ENCODE results near the gene TNFRSF6B. TPM values are rescaled to one million over a fixed set of nuclear protein-coding genes. Genes with fewer than 3 reads are reported as not detected.
A peak's percentile ranks its signal among the peaks of the same experiment; 100 is the strongest.
"Not testable (repeated sequence)": the region's sequence is repeated elsewhere in the genome, so short reads cannot be mapped to it uniquely, and the experiment has no call there.

The TNFRSF6B gene, protein sequence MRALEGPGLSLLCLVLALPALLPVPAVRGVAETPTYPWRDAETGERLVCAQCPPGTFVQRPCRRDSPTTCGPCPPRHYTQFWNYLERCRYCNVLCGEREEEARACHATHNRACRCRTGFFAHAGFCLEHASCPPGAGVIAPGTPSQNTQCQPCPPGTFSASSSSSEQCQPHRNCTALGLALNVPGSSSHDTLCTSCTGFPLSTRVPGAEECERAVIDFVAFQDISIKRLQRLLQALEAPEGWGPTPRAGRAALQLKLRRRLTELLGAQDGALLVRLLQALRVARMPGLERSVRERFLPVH
- total RNA-seq (ENCODE audit: unreplicated experiment): not detected
- long read RNA-seq: 0 reads

- TF ChIP-seq, protein P1, sequence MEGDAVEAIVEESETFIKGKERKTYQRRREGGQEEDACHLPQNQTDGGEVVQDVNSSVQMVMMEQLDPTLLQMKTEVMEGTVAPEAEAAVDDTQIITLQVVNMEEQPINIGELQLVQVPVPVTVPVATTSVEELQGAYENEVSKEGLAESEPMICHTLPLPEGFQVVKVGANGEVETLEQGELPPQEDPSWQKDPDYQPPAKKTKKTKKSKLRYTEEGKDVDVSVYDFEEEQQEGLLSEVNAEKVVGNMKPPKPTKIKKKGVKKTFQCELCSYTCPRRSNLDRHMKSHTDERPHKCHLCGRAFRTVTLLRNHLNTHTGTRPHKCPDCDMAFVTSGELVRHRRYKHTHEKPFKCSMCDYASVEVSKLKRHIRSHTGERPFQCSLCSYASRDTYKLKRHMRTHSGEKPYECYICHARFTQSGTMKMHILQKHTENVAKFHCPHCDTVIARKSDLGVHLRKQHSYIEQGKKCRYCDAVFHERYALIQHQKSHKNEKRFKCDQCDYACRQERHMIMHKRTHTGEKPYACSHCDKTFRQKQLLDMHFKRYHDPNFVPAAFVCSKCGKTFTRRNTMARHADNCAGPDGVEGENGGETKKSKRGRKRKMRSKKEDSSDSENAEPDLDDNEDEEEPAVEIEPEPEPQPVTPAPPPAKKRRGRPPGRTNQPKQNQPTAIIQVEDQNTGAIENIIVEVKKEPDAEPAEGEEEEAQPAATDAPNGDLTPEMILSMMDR (IDR thresholded peaks at IDR 0.05; ENCODE audit: unreplicated experiment): no peak
- no peak within 1 kb of the TSS for H3K4me3 Mint-ChIP-seq (ENCODE audit: unreplicated experiment)
- H3K4me1 Mint-ChIP-seq (ENCODE audit: unreplicated experiment): peaks cover 4% of the 10 kb centered on the region
- H3K27me3 Mint-ChIP-seq (ENCODE audit: unreplicated experiment): peaks cover 12% of the 10 kb centered on the region
- peaks cover 4% of the 10 kb centered on the region for H3K36me3 Mint-ChIP-seq (ENCODE audit: low read depth, unreplicated experiment)
- no peaks in the 10 kb centered on the region for H3K9me3 Mint-ChIP-seq (ENCODE audit: unreplicated experiment)
- peak; percentile 27 for DNase-seq (ENCODE audit: low spot score)
- no peak within 1 kb of the TSS for H3K27ac Mint-ChIP-seq (ENCODE audit: unreplicated experiment)
Measured at GRCh38 chr20:63696628-63697356, at the start of gene TNFRSF6B. TNFRSF6B (plus strand) TSS chr20:63696652; CDS start chr20:63696768, 116 bp downstream.

- peaks cover 4% of the 10 kb centered on the region for H3K36me3 Mint-ChIP-seq (ENCODE audit: low read depth, unreplicated experiment)
- DNase-seq (ENCODE audit: low spot score): no peak
- H3K9me3 Mint-ChIP-seq (ENCODE audit: unreplicated experiment): no peaks in the 10 kb centered on the region
- TF ChIP-seq, protein P1 (IDR thresholded peaks at IDR 0.05; ENCODE audit: unreplicated experiment): no peak
- no peak overlapping the region for H3K27ac Mint-ChIP-seq (ENCODE audit: unreplicated experiment)
- peaks cover 6% of the 10 kb centered on the region for H3K4me1 Mint-ChIP-seq (ENCODE audit: unreplicated experiment)
- H3K27me3 Mint-ChIP-seq (ENCODE audit: unreplicated experiment): peaks cover 8% of the 10 kb centered on the region
- no peak overlapping the region for H3K4me3 Mint-ChIP-seq (ENCODE audit: unreplicated experiment)
Measured at GRCh38 chr20:63648190-63648589, 48.3 kb upstream of the TNFRSF6B start.

- peaks cover 7% of the 10 kb centered on the region for H3K27me3 Mint-ChIP-seq (ENCODE audit: unreplicated experiment)
- peaks cover 6% of the 10 kb centered on the region for H3K4me1 Mint-ChIP-seq (ENCODE audit: unreplicated experiment)
Measured at GRCh38 chr20:63648895-63649589, 47.4 kb upstream of the TNFRSF6B start.

DNA sequence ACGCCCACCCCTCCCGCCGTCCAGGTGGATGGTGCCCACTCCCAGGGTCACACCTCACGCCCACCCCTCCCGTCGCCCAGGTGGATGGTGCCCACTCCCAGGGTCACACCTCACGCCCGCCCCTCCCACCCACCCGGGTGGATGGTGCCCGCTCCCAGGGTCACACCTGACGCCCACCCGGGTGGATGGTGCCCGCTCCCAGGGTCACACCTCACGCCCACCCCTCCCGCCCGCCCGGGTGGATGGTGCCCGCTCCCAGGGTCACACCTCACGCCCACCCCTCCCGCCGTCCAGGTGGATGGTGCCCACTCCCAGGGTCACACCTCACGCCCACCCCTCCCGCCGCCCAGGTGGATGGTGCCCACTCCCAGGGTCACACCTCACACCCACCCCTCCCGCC is 46.0 kb upstream of the TNFRSF6B start:
- H3K4me1 Mint-ChIP-seq (ENCODE audit: unreplicated experiment); H3K27me3 Mint-ChIP-seq (ENCODE audit: unreplicated experiment); H3K9me3 Mint-ChIP-seq (ENCODE audit: unreplicated experiment): not testable (repeated sequence)

More at GRCh38 chr20:63648895-63649589, 47.4 kb upstream of the TNFRSF6B start:
- DNase-seq (ENCODE audit: low spot score): no peak
- Mint-ChIP-seq H3K9me3 (ENCODE audit: unreplicated experiment) (no peaks in the 10 kb centered on the region), H3K4me3 (ENCODE audit: unreplicated experiment) (no peak overlapping the region), H3K27ac (ENCODE audit: unreplicated experiment) (no peak overlapping the region), H3K36me3 (ENCODE audit: low read depth, unreplicated experiment) (peaks cover 4% of the 10 kb centered on the region)
- TF ChIP-seq, protein P1 (IDR thresholded peaks at IDR 0.05; ENCODE audit: unreplicated experiment): no peak

GRCh38 chr20:63651942-63652191 is 44.6 kb upstream of the TNFRSF6B start:
- Mint-ChIP-seq H3K4me3 (ENCODE audit: unreplicated experiment) (peak overlapping the region; percentile 79), H3K27me3 (ENCODE audit: unreplicated experiment) (peaks cover 8% of the 10 kb centered on the region), H3K4me1 (ENCODE audit: unreplicated experiment) (peaks cover 3% of the 10 kb centered on the region), H3K9me3 (ENCODE audit: unreplicated experiment) (no peaks in the 10 kb centered on the region), H3K36me3 (ENCODE audit: low read depth, unreplicated experiment) (no peaks in the 10 kb centered on the region), H3K27ac (ENCODE audit: unreplicated experiment) (no peak overlapping the region)
- TF ChIP-seq, protein P1 (IDR thresholded peaks at IDR 0.05; ENCODE audit: unreplicated experiment): no peak
- no peak for DNase-seq (ENCODE audit: low spot score)

More for the DNA sequence above, 46.0 kb upstream of the TNFRSF6B start:
- not testable (repeated sequence) for H3K4me3 Mint-ChIP-seq (ENCODE audit: unreplicated experiment); H3K27ac Mint-ChIP-seq (ENCODE audit: unreplicated experiment); DNase-seq (ENCODE audit: low spot score); H3K36me3 Mint-ChIP-seq (ENCODE audit: low read depth, unreplicated experiment)

Measured in endothelial cell (in vitro differentiated cells).